Upper lobe of left lung (tissue), 4 donors: ENCODE data around the gene AHI1.

Experiments
- CTCF ChIP-seq, 6 experiments: fragments of 450-650 bp in 4 of 6; fragments of 200-600 bp in 2 of 6; sonication (generic) in 2 of 6; IDR thresholded peaks; one replicate each; pipeline ENCODE4 v1.5.1; 2016 to 2019; ENCODE audit warnings: antibody characterized with exemption in 6 of 6
- POLR2AphosphoS5 ChIP-seq, 2 donors: sonication (generic); formaldehyde crosslinking; IDR thresholded peaks; one replicate each; pipeline ENCODE4 v1.5.1; 2017; ENCODE audit warnings: antibody characterized with exemption in 2 of 2

- no peak for TF ChIP-seq POLR2AphosphoS5 (IDR thresholded peaks at IDR 0.05)
- TF ChIP-seq CTCF (IDR thresholded peaks at IDR 0.05): no peak
Measured at GRCh38 chr6:135514706-135515105, 17.2 kb upstream of the AHI1 start.
